ENCODE data around the gene EEF1G.

- TF ChIP-seq CTCF (IDR thresholded peaks at IDR 0.05) = no peak
- no peak for TF ChIP-seq EP300 (IDR thresholded peaks at IDR 0.05)
These were observed 31.8 kb upstream of the EEF1G start for GRCh38 chr11:62605467-62605866.
